ENCODE results near the gene PHPT1. TPM values are rescaled to one million over a fixed set of nuclear protein-coding genes. Genes with fewer than 3 reads are reported as not detected.

Gene PHPT1
- total and polyA plus RNA-seq, 2 of the 13 experiments (the other 11 are each of a cell fraction or from before 2014, with no cell fraction given): 189 to 192 TPM

GRCh38 chr9:136799854-136800657, 49.2 kb upstream of the PHPT1 start (continued):
- TF ChIP-seq E2F1 (CRISPR knock-in tag; IDR thresholded peaks at IDR 0.05): no peak
- peak; percentile 77 for TF ChIP-seq ZNF883 (CRISPR knock-in tag; IDR thresholded peaks at IDR 0.05; ENCODE audit: not compliant biosample characterization)
- TF ChIP-seq STAT5B (CRISPR knock-in tag; IDR thresholded peaks at IDR 0.05): 0 out of 2 replicates have a peak, but pooled peaks have one; percentile 51
- TF ChIP-seq ZNF639 (CRISPR knock-in tag; conservative IDR thresholded peaks at IDR 0.05): peak; percentile 30; the same call in 1 of the 2 replicates
- no peak for TF ChIP-seq NCOA1 (CRISPR knock-in tag; IDR thresholded peaks at IDR 0.05)
- TF ChIP-seq PHF8 (CRISPR knock-in tag; IDR thresholded peaks at IDR 0.05): no peak; the same call in 1 of the 2 replicates
- no peak for TF ChIP-seq HHEX (CRISPR knock-in tag; IDR thresholded peaks at IDR 0.05)
- TF ChIP-seq ZKSCAN8 (CRISPR knock-in tag; IDR thresholded peaks at IDR 0.05; ENCODE audit: borderline replicate concordance): no peak
- TF ChIP-seq SMAD3 (CRISPR knock-in tag; IDR thresholded peaks at IDR 0.05): no peak
- no peak for TF ChIP-seq ZSCAN5A (CRISPR knock-in tag; IDR thresholded peaks at IDR 0.05; ENCODE audit: borderline replicate concordance)
- no peak for TF ChIP-seq ZBTB7B (CRISPR knock-in tag; IDR thresholded peaks at IDR 0.05)
- peak; percentile 22; the same call in 1 of the 2 replicates for TF ChIP-seq ZNF180 (CRISPR knock-in tag; IDR thresholded peaks at IDR 0.05; ENCODE audit: borderline replicate concordance, low read depth)
- TF ChIP-seq SALL1 (CRISPR knock-in tag; IDR thresholded peaks at IDR 0.05): peak; percentile 61
- no peak for TF ChIP-seq ZNF747 (CRISPR knock-in tag; IDR thresholded peaks at IDR 0.05; ENCODE audit: borderline replicate concordance)
- peak; percentile 11 for TF ChIP-seq YEATS4 (CRISPR knock-in tag; IDR thresholded peaks at IDR 0.05; ENCODE audit: borderline replicate concordance)
- no peak for TF ChIP-seq ZNF17 (CRISPR knock-in tag; IDR thresholded peaks at IDR 0.05)
- TF ChIP-seq ZNF281 (CRISPR knock-in tag; IDR thresholded peaks at IDR 0.05; ENCODE audit: borderline replicate concordance): 0 out of 2 replicates have a peak, but pooled peaks have one; percentile 6
- no peak for TF ChIP-seq ZBTB4 (CRISPR knock-in tag; IDR thresholded peaks at IDR 0.05; ENCODE audit: borderline replicate concordance)
- TF ChIP-seq ZFX (CRISPR knock-in tag; IDR thresholded peaks at IDR 0.05; ENCODE audit: low read depth): peak; percentile 33; the same call in 1 of the 2 replicates

All from HepG2 (cell line).